Esophagus muscularis mucosa (tissue), 3 donors: ENCODE data around the gene ANKRD33B.

ENCODE experiments used
- POLR2A ChIP-seq: fragments of 450-650 bp; IDR thresholded peaks from one replicate; pipeline ENCODE4 v1.6.1; 2017; ENCODE audit warnings: antibody characterized with exemption, moderate library complexity, mild to moderate bottlenecking, low read depth
- TF ChIP-seq, protein P1 (sequence below), 3 experiments: fragments of 200-600 bp in 2 of 3; fragments of 450-650 bp in 1 of 3; sonication (generic) in 2 of 3; IDR thresholded peaks; one replicate each; pipeline ENCODE4 v1.5.1; 2017 to 2019; ENCODE audit warnings: antibody characterized with exemption in 3 of 3, mild to moderate bottlenecking in 2 of 3, moderate library complexity in 1 of 3

DNA sequence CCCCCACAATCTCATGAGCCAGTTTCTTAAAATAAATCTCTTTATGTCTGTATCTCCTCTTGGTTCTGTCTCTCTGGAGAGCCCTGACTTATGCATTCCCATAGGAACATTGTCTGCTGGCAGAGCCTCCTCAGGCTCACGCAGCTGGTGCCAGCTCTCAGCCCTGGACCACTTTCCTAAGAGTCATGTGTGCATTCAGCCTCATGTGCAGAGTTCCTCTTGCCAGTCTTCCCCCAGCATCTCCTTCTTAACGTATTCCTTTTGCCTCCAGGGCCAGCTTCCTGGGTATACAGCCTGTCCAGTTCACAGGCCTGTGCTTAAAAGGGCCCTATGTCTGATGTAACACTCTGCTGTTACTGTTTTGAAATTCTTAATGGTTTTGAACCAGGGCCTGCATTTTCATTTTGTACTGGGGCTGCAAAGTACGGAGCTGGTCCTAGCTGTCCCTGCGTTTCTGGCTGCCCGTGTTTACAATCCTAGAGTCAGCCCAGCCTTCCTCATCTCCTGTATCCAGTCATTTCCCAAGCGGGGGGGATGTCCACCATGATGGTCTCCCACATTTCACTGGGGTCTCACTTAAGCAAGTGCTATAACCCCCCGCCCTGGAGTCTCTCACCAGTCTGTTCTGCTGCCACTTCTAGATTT lies 18.1 kb downstream of the ANKRD33B start:
- TF ChIP-seq, protein P1, sequence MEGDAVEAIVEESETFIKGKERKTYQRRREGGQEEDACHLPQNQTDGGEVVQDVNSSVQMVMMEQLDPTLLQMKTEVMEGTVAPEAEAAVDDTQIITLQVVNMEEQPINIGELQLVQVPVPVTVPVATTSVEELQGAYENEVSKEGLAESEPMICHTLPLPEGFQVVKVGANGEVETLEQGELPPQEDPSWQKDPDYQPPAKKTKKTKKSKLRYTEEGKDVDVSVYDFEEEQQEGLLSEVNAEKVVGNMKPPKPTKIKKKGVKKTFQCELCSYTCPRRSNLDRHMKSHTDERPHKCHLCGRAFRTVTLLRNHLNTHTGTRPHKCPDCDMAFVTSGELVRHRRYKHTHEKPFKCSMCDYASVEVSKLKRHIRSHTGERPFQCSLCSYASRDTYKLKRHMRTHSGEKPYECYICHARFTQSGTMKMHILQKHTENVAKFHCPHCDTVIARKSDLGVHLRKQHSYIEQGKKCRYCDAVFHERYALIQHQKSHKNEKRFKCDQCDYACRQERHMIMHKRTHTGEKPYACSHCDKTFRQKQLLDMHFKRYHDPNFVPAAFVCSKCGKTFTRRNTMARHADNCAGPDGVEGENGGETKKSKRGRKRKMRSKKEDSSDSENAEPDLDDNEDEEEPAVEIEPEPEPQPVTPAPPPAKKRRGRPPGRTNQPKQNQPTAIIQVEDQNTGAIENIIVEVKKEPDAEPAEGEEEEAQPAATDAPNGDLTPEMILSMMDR (IDR thresholded peaks at IDR 0.05), result no peak
- no peak for TF ChIP-seq POLR2A
